ENCODE data around the gene PYGO2. TPM values are rescaled to one million over a fixed set of nuclear protein-coding genes. Genes with fewer than 3 reads are reported as not detected.

PYGO2 gene
- polyA plus RNA-seq, 3 donors from 2014 or later = 15.0 to 39.1 (median 15.4) TPM

DNA sequence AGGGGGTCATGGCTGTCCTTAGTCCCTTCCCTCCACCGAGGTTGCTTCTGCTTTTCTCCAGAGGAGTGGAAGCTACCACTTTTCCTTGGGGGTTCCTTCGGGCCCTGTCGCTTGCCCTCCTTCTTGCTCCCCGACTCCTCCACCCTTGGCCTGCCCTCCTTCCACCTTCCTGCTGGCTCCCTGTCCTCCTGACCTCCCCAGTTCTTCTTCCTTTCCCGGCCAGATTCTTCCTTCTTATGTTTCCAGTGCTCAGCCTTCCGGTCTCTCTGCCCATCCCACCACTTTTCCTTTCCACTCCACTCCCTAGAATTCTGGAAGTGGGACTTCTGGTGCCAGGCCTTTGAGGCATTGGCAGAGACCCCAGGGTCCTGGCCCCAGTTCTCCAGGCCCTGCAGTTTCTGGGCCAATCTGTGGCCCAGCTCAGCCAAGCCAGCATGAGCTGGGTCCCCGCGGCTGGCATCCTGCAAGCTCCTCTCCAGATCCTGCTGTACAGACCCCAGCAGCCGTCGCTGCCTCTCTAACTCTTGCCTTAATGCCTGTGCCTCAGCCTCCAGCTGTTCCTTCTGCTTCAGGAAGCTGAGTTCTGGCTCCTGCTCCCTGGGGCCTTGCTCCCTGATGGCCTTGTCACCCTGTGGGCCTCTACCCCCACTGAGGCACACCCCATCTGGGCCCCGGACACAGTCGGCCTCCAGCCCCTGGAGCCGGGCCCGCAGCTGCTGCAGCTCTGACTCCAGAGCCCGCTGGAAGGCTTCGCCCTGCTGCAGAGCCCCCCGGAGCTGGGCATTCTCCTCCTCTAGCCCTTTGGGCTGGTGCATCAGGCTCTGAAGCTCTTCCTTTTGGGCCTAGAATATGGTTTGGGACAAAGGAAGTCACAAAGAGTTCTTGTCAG is 15.4 kb downstream of the PYGO2 start:
- H3K9me3 Mint-ChIP-seq = no peaks in the 10 kb centered on the region
- H3K27ac Mint-ChIP-seq = peak overlapping the region in 1 of 6 donors; percentile 62
- peaks cover 3 to 14% (median 7%) of the 10 kb centered on the region in 3 donors for H3K36me3 Mint-ChIP-seq
- no peak overlapping the region for H3K4me3 Mint-ChIP-seq
- H3K27me3 Mint-ChIP-seq (ENCODE audit: low read depth in 3 of 3) = peaks cover 0 to 7% (median 3%) of the 10 kb centered on the region in 3 donors
- no peak for DNase-seq
- peaks cover 12 to 13% of the 10 kb centered on the region in 2 donors for H3K4me1 Mint-ChIP-seq

DNA sequence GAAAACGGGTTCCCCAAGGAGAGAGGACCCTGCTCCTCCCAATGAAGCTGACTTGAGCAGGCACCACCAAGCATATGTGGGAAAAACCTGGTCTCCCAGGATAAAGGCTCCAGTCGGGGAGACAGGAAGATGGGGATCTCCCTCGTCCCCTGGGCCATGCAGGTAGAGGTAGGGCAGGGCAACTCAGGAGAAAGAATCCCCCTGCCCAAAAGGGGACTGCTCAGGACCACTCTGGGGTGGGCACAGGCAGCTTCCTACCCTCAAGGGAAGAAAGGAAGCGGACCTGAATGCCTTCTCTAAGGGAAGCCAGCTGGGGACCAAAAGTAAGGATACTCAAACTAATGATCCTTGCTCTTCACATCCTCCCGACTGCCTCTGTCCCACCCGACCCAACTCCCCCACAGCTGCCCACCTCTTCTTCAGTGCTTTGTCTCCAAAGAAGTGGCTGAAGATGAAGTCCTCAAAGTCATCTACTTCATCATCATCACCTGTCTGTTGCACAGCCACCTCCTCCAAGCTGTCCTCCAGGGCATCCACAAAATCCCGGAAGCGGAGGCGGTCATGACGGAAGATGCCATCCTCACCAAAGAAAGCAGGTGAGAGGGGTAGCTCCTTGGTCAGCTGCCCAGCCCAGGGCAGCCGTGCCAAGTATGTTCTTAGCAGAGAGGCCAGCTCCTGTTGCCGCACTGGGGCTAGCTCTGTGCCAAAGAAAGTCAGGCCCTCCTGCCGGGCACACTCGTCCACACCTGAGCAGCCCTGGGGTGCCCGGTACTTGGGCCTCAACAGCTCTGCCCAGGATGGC is 16.2 kb downstream of the PYGO2 start:
- DNase-seq = no peak
- Mint-ChIP-seq H3K27ac (no peak overlapping the region), H3K27me3 (ENCODE audit: low read depth in 3 of 3) (peaks cover 0 to 7% (median 0%) of the 10 kb centered on the region in 3 donors), H3K4me1 (peaks cover 6 to 9% of the 10 kb centered on the region in 2 donors), H3K9me3 (no peaks in the 10 kb centered on the region), H3K4me3 (no peak overlapping the region), H3K36me3 (peaks cover 3 to 10% (median 7%) of the 10 kb centered on the region in 3 donors)

DNA sequence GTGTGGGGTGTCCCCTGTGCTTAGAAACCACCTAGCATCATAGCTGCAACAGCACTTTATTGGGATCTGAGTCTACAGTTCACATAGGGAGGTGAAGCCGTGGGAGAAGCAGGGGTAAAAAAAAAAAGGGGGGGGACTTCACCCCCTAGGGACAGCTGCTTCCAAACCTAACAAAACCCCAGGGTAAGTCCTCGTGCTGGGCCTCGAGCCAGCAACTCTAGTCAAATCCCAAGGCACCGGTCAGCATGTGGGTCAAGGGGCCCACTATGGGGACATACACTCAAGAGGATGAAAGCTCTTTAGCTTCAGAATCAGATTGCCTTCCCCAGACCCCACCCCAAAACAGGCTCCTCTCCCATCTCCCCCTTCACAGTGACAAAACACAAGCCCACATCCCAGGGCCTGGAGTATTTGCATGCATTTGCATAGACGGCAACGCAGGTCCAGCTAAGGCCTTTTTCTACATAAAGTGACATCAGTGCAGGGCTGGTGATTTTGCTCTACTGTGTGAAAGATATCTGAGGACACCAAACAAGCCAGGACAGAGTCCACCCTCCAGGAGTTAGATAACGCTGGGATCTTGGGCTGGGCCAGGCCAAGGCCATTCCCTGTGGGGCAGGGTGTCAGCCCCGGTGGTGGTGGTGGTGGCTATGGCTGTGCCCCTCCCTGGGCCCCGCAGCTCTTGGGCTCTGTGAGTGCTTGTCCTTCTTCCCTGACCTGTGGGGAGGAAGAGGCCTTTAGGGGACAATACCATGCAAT is 17.0 kb downstream of the PYGO2 start:
- no peak overlapping the region for H3K4me3 Mint-ChIP-seq
- peaks cover 6 to 9% of the 10 kb centered on the region in 2 donors for H3K4me1 Mint-ChIP-seq
- no peak for DNase-seq
- peaks cover 0 to 7% (median 0%) of the 10 kb centered on the region in 3 donors for H3K27me3 Mint-ChIP-seq (ENCODE audit: low read depth in 3 of 3)
- H3K27ac Mint-ChIP-seq = peak overlapping the region in 2 of 6 donors; percentile 60 to 71
- H3K9me3 Mint-ChIP-seq = no peaks in the 10 kb centered on the region
- H3K36me3 Mint-ChIP-seq = peaks cover 3 to 10% (median 7%) of the 10 kb centered on the region in 3 donors

DNA sequence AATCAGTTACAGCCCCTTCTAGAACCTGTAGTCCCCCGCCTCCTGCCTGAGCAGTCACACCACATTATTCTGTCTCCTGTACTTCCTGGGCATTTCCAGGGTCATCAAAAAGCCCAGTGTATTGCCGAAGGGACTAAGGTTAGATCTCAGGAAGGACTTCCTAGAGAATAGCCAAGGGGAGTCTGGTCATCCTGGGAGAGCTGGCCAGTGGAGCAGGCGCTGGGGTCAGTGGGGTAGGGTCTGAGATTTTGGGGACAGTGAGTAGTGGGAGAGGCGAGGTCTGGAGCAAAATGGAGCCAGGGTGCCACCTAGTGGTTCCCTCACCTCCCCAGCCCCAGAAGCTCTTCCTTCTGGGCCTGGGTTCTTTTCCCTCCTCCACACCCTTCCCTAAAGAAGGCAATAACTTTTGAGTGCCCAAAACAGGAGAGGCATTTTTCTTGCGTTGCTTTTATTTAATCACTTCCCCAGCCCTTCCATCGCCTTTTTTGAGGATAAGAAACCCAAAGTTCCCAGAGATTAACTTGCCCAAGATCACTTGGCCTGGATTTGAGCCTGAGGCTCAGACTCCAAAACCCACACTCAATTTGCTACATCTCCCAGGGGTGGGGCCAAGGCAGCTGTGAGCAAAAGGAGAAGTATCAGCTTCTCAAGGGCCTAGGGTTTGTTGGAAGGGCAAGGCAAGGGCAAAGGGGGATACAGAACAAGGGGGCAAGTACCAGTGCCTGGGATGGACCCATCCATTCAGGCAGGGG is 17.8 kb downstream of the PYGO2 start:
- H3K4me3 Mint-ChIP-seq = no peak overlapping the region
- peaks cover 11 to 12% of the 10 kb centered on the region in 2 donors for H3K4me1 Mint-ChIP-seq
- peak overlapping the region; percentile 37 to 76 (median 57) for H3K27ac Mint-ChIP-seq
- DNase-seq = no peak
- H3K27me3 Mint-ChIP-seq (ENCODE audit: low read depth in 3 of 3) = peaks cover 0 to 7% (median 0%) of the 10 kb centered on the region in 3 donors
- H3K36me3 Mint-ChIP-seq = peaks cover 3 to 9% (median 3%) of the 10 kb centered on the region in 3 donors
- H3K9me3 Mint-ChIP-seq = no peaks in the 10 kb centered on the region

DNA sequence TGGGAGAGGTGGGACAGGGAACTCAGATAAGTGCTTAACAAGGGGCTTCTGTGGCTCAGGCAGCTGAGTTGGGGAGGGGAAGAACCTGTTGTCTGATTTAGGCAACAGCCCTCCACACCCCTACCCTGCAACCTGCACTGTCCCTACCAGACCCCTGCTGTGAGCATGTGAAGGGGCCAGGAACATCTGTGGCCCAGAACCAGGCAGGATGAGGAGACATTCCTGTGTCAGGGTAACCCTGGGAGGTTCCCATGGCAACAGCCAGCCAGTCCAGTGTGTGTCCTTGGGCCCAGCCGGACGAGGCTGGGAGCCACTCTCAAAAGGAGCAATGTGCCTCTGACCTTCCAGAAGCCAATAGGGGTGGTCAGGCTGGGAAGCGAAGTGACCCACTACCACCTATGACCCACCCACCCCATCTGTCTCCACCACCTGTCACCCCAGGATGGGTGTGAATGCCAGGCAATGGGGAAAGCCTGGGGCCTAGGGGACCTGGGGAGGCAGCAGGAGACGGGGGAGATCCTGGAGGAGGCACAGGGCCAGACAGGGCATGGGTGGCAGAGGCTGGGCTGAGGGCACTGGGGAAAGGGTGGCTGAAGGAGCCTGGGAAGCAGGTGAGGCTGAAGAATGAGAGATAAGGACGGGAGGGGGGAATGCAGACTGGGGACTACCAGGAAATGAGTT is 20.1 kb downstream of the PYGO2 start:
- peaks cover under 1 to 7% (median 6%) of the 10 kb centered on the region in 3 donors for H3K27me3 Mint-ChIP-seq (ENCODE audit: low read depth in 3 of 3)

DNA sequence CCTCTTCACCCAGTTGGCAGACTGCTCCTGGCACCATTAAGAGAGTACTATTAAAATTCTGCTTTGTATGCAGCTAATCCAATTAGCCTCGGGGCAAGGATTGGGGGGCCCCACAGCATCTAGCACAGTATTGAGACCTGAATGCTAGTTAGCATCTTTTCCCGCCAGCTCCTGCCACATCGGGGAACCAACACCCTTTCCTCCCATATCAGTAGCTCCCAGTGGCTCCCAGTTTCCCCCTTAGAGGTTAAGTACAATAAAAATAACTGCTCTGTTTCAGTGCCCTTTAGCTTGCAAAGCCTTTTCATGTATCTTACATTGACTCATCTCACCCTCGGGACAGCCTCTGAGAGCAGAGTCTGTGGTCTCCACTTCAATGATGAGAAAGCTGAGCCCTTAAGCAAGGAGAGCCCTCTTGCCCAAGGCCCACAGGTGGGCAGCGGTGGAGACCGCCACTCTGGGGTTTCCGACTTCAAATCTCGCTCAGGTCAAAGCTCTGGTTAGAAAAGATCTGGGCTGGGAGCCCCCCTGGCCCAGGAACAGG is 20.9 kb downstream of the PYGO2 start:
- H3K9me3 Mint-ChIP-seq = no peaks in the 10 kb centered on the region
- H3K4me1 Mint-ChIP-seq = peaks cover 37 to 38% of the 10 kb centered on the region in 2 donors
- H3K27ac Mint-ChIP-seq = peak overlapping the region in 1 of 6 donors; percentile 34
- H3K36me3 Mint-ChIP-seq = no peaks in the 10 kb centered on the region
- DNase-seq = no peak
- peaks cover 3 to 9% (median 9%) of the 10 kb centered on the region in 3 donors for H3K27me3 Mint-ChIP-seq (ENCODE audit: low read depth in 3 of 3)
- H3K4me3 Mint-ChIP-seq = peak overlapping the region in 1 of 5 donors; percentile 10

More for the DNA sequence above, 20.1 kb downstream of the PYGO2 start:
- Mint-ChIP-seq H3K36me3 (peaks cover 0 to 4% (median 0%) of the 10 kb centered on the region in 3 donors), H3K4me1 (peaks cover 31% of the 10 kb centered on the region in 2 donors), H3K27ac (peak overlapping the region in 1 of 6 donors; percentile 14), H3K4me3 (no peak overlapping the region), H3K9me3 (no peaks in the 10 kb centered on the region)
- DNase-seq = no peak

DNA sequence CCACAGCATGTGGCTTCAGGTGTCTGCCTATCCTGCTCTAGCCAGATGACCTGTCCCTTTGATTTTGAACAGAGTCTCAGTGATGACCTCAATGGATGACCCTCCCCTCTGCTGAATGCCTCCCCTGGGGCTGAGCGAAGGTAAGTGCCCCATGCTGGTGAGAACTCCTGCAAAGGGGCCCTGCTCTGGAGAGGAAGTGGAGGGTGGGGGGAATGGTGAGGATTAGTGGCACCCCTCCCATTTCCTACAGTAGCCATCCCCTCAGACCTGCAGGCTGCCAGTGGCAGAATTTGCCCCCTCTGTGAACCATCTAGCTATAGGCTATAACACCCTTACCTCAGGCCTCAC is 21.4 kb downstream of the PYGO2 start:
- no peaks in the 10 kb centered on the region for H3K36me3 Mint-ChIP-seq
- peaks cover 42% of the 10 kb centered on the region in 2 donors for H3K4me1 Mint-ChIP-seq
- H3K4me3 Mint-ChIP-seq = no peak overlapping the region
- H3K9me3 Mint-ChIP-seq = no peaks in the 10 kb centered on the region
- peaks cover 3 to 9% (median 9%) of the 10 kb centered on the region in 3 donors for H3K27me3 Mint-ChIP-seq (ENCODE audit: low read depth in 3 of 3)
- DNase-seq = no peak
- peak overlapping the region in 1 of 6 donors; percentile 46 for H3K27ac Mint-ChIP-seq

DNA sequence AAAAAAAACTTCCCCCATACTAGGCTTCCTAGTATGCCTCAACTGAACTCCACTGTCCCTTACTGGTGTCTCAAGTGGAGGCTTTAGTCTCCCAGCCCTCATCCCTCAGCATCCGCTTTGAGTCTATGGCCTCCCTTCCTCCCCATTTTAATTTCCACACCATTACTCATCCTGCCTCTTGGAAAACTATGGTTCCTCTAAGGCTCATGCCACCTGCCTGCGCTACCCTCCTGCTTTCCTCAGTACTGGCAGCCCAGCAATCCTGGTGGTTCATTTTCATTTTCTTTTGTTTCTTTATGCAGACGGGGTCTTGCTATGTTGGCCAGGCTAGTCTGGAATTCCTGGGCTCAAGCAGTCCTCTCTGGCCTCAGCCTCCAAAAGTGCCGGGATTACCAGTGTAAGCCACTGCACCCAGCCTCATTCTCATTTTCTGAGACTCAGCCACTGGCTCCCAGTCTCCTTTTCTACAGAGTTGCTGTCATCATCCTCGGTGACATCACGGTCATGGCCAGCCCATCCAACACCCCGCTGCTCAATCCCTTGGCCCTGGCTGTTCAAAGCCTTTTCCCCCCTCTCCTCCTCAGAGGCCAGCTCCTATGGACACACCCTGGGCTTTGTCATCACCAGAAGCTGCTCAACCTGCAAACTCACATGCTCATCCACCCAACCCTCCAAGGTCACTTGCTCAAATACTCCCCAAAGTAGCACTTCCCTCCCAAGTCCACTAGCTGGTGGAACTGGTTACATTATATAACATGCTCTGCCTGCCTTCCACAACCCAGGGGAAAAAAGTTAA is 22.8 kb downstream of the PYGO2 start:
- H3K4me3 Mint-ChIP-seq = peak overlapping the region; percentile 63 to 74 (median 67)
- H3K4me1 Mint-ChIP-seq = peaks cover 43 to 44% of the 10 kb centered on the region in 2 donors
- H3K27me3 Mint-ChIP-seq (ENCODE audit: low read depth in 3 of 3) = peaks cover 3 to 9% (median 9%) of the 10 kb centered on the region in 3 donors
- no peaks in the 10 kb centered on the region for H3K9me3 Mint-ChIP-seq
- peak overlapping the region; percentile 87 to 99 (median 99) for H3K27ac Mint-ChIP-seq
- no peak for DNase-seq
- H3K36me3 Mint-ChIP-seq = no peaks in the 10 kb centered on the region

DNA sequence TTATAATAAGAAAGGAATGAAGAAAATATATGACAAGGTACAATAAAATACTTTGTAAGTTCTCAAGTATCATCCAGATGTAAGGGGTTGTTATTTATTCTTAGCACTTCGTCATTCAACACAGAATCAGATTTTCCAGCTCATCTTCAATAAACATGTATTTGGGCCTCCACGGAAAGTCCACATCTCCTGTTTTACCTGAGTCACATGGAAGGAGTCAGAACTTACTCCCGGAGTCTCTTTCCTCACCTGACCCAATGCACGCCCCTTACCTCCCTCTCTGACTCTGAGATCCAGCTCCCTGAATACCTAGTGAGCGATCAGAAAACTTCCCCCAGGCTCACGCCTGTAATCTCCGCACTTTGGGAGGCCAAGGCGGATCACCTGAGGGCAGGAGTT is 23.6 kb downstream of the PYGO2 start:
- peak overlapping the region; percentile 98 to 99 (median 99) for H3K27ac Mint-ChIP-seq
- no peaks in the 10 kb centered on the region for H3K36me3 Mint-ChIP-seq
- no peak for DNase-seq
- H3K9me3 Mint-ChIP-seq = no peaks in the 10 kb centered on the region
- peaks cover 40 to 44% of the 10 kb centered on the region in 2 donors for H3K4me1 Mint-ChIP-seq
- H3K4me3 Mint-ChIP-seq = peak overlapping the region; percentile 84 to 100 (median 95)
- peaks cover 3 to 9% (median 9%) of the 10 kb centered on the region in 3 donors for H3K27me3 Mint-ChIP-seq (ENCODE audit: low read depth in 3 of 3)

DNA sequence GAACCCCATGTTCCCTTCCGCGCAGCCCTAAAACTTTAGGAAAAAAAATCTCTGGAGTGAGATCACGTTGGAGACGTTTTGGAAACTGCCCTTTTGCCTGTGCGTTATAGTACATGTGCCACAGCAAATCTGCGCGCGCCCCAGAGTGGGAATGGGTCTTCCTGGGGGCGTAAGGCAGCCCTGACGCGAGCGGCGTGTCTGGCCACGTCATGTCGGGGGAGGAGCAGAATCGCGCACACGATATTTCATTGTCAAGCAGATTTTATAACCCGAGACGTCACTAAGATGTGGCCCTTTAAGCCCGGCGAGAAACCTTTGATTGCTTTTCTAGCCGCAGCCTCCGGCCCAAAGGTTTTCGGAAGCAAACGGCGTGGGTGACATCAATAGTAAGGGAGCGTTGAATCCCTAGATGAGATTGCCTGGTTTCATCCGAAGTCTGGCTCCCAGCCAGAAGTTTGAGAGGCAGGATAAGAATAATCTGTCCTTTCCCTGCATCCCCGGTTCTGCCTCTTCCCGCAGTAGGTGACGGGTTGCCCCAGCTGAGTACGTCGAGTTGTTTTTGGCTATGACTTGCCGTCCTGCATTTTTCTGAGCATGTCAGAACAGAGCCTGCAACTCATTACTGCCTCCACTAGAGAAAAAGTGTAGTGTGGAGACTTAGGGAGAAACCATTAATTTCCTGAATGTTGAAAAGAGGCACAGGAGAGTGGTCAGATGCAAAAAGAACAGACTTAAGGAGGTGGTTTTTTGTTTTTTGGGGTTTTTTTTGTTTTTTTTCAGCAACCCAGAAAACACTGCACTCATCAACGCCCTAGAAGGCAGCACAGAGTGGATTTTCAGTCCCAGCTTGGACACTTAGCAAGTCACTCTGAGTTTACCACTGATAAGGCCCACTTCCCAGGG is 24.2 kb downstream of the PYGO2 start:
- Mint-ChIP-seq H3K4me1 (peaks cover 36 to 39% of the 10 kb centered on the region in 2 donors), H3K27me3 (ENCODE audit: low read depth in 3 of 3) (peaks cover 3 to 9% (median 7%) of the 10 kb centered on the region in 3 donors), H3K4me3 (peak overlapping the region; percentile 84 to 100 (median 95)), H3K36me3 (no peaks in the 10 kb centered on the region), H3K9me3 (no peaks in the 10 kb centered on the region), H3K27ac (peak overlapping the region; percentile 98 to 99 (median 99))
- peak; percentile 95 to 97 (median 97) for DNase-seq

Data from immature natural killer cell (primary cell).